ENCODE results near the gene PLEKHM2. TPM values are rescaled to one million over a fixed set of nuclear protein-coding genes. Genes with fewer than 3 reads are reported as not detected.

Gene PLEKHM2
- polyA plus RNA-seq, 4 donors = 18.6 to 29.0 (median 23.8) TPM

DNA sequence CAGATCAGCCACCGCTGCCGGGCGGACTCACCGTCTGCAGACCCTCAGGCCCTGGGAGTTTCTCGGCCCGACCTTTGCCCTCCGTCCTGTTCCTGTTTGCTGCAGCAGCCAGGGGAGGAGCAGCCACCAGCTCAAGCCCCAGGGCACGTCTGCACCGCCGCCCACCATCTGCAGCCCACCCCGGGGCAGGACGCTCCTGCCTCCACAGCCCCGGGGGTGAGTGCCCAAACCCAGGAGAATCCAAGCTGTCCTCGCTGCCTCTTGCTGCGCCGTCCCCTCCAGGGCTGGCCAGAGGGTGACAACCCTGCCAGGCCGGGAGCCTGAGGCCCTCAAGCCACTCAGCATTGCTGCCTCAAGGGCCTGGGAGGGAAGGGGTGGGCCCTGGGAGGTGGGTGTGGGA lies 50.8 kb downstream of the PLEKHM2 start:
- peak overlapping the region in 2 of 3 donors; percentile 83 to 97 for H3K27ac ChIP-seq (ENCODE audit: low read depth in 1 of 3, low read length in 2 of 3)
- DNase-seq = peak; percentile 37 to 40
- H3K36me3 ChIP-seq (ENCODE audit: control insufficient read depth in 3 of 3, insufficient read depth in 2 of 3, low read depth in 1 of 3, low read length in 3 of 3) = peaks cover 12 to 82% (median 13%) of the 10 kb centered on the region in 3 donors
- WGBS, 3 donors = 33 to 63% (median 55%) methylated on average over 17 of the region's 17 CpGs
- FAIRE-seq = no peak
- H3K27me3 ChIP-seq (ENCODE audit: control insufficient read depth in 3 of 3, insufficient read depth in 3 of 3, low read length in 3 of 3) = no peaks in the 10 kb centered on the region
- no peak overlapping the region for H3K4me3 ChIP-seq (ENCODE audit: low read depth in 1 of 3, low read length in 3 of 3)
- H3K9me3 ChIP-seq (ENCODE audit: control insufficient read depth in 2 of 2, insufficient read depth in 1 of 2, low read depth in 1 of 2, low read length in 1 of 2) = no peaks in the 10 kb centered on the region
- H3K4me1 ChIP-seq (ENCODE audit: control insufficient read depth in 3 of 3, insufficient read depth in 2 of 3, low read depth in 1 of 3, low read length in 2 of 3) = peaks cover 0 to 34% (median 3%) of the 10 kb centered on the region in 3 donors

DNA sequence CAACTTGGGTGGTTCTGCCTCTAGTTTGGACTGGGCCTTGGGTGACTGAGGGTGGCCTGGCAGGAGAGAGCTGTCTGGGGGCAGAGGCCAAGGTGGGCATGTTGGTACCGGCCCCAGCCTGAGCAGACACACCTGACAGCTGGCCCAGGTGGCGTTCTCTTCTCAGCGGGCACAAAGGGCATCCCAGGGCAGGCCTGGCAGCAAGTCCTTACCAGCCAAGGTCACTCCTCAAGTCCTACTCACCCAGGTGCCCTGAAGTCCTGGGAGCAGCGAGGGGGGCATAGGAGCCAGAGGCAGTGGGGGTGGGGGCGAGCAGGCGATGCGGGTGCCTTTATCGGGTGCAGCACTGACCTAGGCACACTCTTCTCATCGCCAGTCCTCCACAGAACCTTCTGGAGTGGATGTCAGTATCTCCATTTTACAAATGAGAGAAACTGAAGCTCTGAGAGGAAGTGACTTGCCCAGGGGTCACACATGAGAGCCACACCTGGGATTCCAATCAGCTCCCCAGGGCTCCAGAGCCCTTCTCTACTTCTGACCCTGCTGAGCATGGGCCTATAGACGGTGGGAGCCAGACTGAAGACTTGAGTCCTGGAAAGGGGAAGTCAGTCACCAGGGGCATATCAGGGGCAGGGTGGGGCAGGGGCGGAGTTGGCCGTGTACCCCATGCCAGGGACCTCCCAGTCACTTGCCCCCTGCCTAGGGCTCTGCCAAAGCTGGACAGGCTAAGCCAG lies 51.4 kb downstream of the PLEKHM2 start:
- 32 to 67% (median 32%) methylated on average over 11 to 12 of the region's 12 CpGs for WGBS, 3 donors
- no peaks in the 10 kb centered on the region for H3K27me3 ChIP-seq (ENCODE audit: control insufficient read depth in 3 of 3, insufficient read depth in 3 of 3, low read length in 3 of 3)
- DNase-seq (peak in 1 of 2 donors; percentile 84), FAIRE-seq (no peak)
- peaks cover 0 to 34% (median 3%) of the 10 kb centered on the region in 3 donors for H3K4me1 ChIP-seq (ENCODE audit: control insufficient read depth in 3 of 3, insufficient read depth in 2 of 3, low read depth in 1 of 3, low read length in 2 of 3)
- peaks cover 12 to 76% (median 13%) of the 10 kb centered on the region in 3 donors for H3K36me3 ChIP-seq (ENCODE audit: control insufficient read depth in 3 of 3, insufficient read depth in 2 of 3, low read depth in 1 of 3, low read length in 3 of 3)
- H3K27ac ChIP-seq (ENCODE audit: low read depth in 1 of 3, low read length in 2 of 3) = peak overlapping the region; percentile 58 to 97 (median 83)
- no peak overlapping the region for H3K4me3 ChIP-seq (ENCODE audit: low read depth in 1 of 3, low read length in 3 of 3)
- H3K9me3 ChIP-seq (ENCODE audit: control insufficient read depth in 2 of 2, insufficient read depth in 1 of 2, low read depth in 1 of 2, low read length in 1 of 2) = no peaks in the 10 kb centered on the region

DNA sequence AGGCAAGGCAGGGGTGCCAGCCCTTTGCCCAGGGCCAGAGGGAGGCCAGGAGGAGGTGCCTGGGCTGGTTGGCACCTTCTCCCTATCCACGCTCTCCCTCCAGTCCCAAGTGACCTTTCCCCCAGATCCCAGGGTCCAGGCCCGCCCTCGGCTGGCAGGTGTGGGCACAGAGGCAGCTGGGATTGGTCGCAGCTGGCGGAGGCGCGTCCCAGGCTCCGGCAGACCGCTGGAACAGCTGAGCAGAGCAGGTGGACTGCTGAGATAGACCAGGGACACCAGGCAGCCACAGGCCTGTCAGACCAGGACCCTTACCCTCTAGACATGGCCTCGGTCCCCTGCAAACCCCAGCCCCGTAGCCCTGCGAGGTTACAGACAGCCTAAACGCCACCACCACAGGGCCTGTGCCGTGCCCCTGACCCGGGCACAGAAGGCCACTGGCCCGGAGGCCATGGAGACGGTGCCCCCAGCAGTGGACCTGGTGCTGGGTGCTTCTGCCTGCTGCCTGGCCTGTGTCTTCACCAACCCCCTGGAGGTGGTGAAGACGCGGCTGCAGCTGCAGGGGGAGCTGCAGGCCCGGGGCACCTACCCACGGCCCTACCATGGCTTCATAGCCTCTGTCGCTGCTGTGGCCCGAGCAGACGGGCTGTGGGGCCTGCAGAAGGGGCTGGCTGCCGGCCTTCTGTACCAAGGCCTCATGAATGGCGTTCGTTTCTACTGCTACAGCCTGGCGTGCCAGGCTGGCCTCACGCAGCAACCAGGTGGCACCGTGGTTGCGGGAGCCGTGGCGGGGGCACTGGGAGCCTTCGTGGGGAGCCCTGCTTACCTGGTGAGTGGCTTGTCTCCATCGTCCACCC lies 52.1 kb downstream of the PLEKHM2 start, which contains the start of gene SLC25A34:
TSS of gene SLC25A34 (plus strand) at position 221 of the 854 bp plus-strand sequence. CDS start at position 449, 228 bp downstream.
- Histone ChIP-seq H3K9me3 (ENCODE audit: control insufficient read depth in 2 of 2, insufficient read depth in 1 of 2, low read depth in 1 of 2, low read length in 1 of 2) (no peaks in the 10 kb centered on the region), H3K36me3 (ENCODE audit: control insufficient read depth in 3 of 3, insufficient read depth in 2 of 3, low read depth in 1 of 3, low read length in 3 of 3) (peaks cover 6 to 68% (median 10%) of the 10 kb centered on the region in 3 donors), H3K27me3 (ENCODE audit: control insufficient read depth in 3 of 3, insufficient read depth in 3 of 3, low read length in 3 of 3) (no peaks in the 10 kb centered on the region), H3K4me3 (ENCODE audit: low read depth in 1 of 3, low read length in 3 of 3) (peak within 1 kb of the TSS in 1 of 3 donors; percentile 66), H3K4me1 (ENCODE audit: control insufficient read depth in 3 of 3, insufficient read depth in 2 of 3, low read depth in 1 of 3, low read length in 2 of 3) (peaks cover 0 to 38% (median 3%) of the 10 kb centered on the region in 3 donors), H3K27ac (ENCODE audit: low read depth in 1 of 3, low read length in 2 of 3) (peak within 1 kb of the TSS; percentile 58 to 97 (median 88))
- DNase-seq (peak; percentile 94 to 99), FAIRE-seq (no peak)
- WGBS, 3 donors = 20 to 60% (median 49%) methylated on average over 33 to 35 of the region's 35 CpGs

DNA sequence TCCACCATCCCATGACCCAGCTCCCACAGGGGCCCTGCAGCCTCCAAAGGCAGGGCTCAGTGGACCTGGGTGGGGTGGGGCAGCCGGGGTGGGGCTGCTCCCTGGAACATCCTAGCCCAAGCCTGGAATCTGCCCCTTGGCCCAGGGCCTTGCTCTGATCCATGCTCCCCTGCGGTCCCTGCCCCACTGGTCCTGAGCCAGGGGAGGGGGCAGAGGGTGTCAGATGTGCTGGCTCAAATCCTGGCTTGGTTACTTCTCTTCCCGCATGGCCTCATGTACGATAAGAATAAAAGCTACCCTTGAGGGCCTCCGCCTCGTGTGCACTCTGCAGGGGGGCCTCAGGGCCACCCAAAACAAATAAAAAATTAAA lies 52.8 kb downstream of the PLEKHM2 start:
- peak; percentile 76 to 95 for DNase-seq
- Histone ChIP-seq H3K27ac (ENCODE audit: low read depth in 1 of 3, low read length in 2 of 3) (peak overlapping the region; percentile 58 to 97 (median 88)), H3K36me3 (ENCODE audit: control insufficient read depth in 3 of 3, insufficient read depth in 2 of 3, low read depth in 1 of 3, low read length in 3 of 3) (peaks cover 6 to 62% (median 8%) of the 10 kb centered on the region in 3 donors), H3K4me1 (ENCODE audit: control insufficient read depth in 3 of 3, insufficient read depth in 2 of 3, low read depth in 1 of 3, low read length in 2 of 3) (peaks cover 0 to 42% (median 3%) of the 10 kb centered on the region in 3 donors), H3K4me3 (ENCODE audit: low read depth in 1 of 3, low read length in 3 of 3) (peak overlapping the region in 1 of 3 donors; percentile 66), H3K27me3 (ENCODE audit: control insufficient read depth in 3 of 3, insufficient read depth in 3 of 3, low read length in 3 of 3) (no peaks in the 10 kb centered on the region), H3K9me3 (ENCODE audit: control insufficient read depth in 2 of 2, insufficient read depth in 1 of 2, low read depth in 1 of 2, low read length in 1 of 2) (no peaks in the 10 kb centered on the region)
- 12 to 48% (median 23%) methylated on average over 6 of the region's 6 CpGs for whole genome bisulfite sequencing, 3 donors
- FAIRE-seq = no peak

DNA sequence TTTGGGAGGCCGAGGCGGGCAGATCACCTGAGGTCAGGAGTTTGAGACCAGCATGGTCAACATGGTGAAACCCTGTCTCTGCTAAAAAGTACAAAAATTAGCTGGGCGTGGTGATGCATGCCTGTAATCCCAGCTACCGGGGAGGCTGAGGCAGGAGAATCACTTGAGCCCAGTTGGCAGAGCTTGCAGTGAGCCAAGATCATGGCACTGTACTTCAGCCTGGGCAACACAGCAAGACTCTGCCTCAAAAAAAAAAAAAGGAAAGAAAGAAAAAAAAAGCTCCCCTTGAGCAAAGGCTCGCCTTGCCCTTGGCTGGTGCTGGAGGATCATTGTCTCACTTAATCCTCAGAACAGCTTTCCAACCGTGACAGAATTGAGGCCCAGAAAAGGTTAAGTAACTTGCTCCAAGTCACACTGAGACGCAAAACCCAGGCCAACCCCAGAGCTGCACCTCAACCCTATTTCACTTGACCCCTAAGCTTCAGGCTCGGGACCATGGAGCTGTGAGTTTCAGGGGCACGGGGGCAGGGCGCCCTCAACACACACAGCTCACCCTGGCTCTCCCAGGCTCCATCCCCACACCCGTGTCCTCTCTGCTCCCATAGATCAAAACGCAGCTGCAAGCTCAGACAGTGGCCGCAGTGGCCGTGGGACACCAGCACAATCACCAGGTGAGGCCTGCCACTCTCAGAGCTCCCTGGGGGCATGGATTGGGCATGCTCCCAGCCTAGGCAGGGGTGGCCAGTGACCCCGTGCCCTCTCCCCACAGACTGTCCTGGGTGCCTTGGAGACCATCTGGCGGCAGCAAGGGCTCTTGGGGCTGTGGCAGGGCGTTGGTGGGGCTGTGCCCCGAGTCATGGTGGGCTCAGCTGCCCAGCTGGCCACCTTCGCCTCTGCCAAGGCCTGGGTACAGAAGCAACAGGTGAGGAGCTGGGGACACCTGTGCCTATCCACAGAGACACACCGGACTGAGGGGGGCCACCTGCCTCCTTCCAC lies 53.5 kb downstream of the PLEKHM2 start:
- WGBS, 3 donors = 37 to 72% (median 58%) methylated on average over 18 to 20 of the region's 20 CpGs
- H3K4me3 ChIP-seq (ENCODE audit: low read depth in 1 of 3, low read length in 3 of 3) = peak overlapping the region in 1 of 3 donors; percentile 66
- H3K36me3 ChIP-seq (ENCODE audit: control insufficient read depth in 3 of 3, insufficient read depth in 2 of 3, low read depth in 1 of 3, low read length in 3 of 3) = peaks cover 0 to 55% (median 3%) of the 10 kb centered on the region in 3 donors
- no peaks in the 10 kb centered on the region for H3K27me3 ChIP-seq (ENCODE audit: control insufficient read depth in 3 of 3, insufficient read depth in 3 of 3, low read length in 3 of 3)
- H3K4me1 ChIP-seq (ENCODE audit: control insufficient read depth in 3 of 3, insufficient read depth in 2 of 3, low read depth in 1 of 3, low read length in 2 of 3) = peaks cover 0 to 46% (median 3%) of the 10 kb centered on the region in 3 donors
- FAIRE-seq = no peak
- H3K27ac ChIP-seq (ENCODE audit: low read depth in 1 of 3, low read length in 2 of 3) = peak overlapping the region in 2 of 3 donors; percentile 58 to 97
- no peaks in the 10 kb centered on the region for H3K9me3 ChIP-seq (ENCODE audit: control insufficient read depth in 2 of 2, insufficient read depth in 1 of 2, low read depth in 1 of 2, low read length in 1 of 2)
- no peak for DNase-seq

DNA sequence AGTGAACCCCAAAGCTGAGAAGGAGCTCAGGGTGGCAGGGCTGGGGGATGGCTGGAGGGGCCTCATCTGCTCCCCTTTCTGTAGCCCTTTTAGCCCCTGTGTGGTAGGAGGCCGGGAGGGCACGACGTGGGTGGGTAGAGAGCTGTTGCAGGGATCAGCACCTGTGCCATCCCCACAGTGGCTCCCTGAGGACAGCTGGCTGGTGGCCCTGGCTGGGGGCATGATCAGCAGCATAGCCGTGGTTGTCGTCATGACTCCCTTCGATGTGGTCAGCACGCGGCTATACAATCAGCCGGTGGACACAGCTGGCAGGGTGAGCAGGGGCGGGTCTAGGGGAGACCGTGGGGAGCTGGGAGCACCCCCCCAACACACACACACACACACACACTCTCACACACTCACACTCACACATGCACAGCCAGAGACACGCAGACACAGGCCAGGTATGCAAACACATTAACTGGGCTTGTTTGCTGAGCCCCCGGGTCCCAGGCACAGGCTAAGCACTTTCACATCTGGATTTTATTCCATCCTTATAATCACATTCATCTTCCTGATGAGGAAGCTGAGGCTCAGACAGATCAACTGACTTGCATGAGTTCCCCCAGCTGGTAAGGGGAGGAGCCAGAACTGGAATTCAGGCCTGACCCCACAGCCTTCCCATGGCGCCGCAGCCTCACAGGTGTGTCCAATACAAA lies 54.4 kb downstream of the PLEKHM2 start:
- Histone ChIP-seq H3K4me1 (ENCODE audit: control insufficient read depth in 3 of 3, insufficient read depth in 2 of 3, low read depth in 1 of 3, low read length in 2 of 3) (peaks cover 0 to 53% (median 3%) of the 10 kb centered on the region in 3 donors), H3K4me3 (ENCODE audit: low read depth in 1 of 3, low read length in 3 of 3) (peak overlapping the region in 1 of 3 donors; percentile 66), H3K36me3 (ENCODE audit: control insufficient read depth in 3 of 3, insufficient read depth in 2 of 3, low read depth in 1 of 3, low read length in 3 of 3) (peaks cover 0 to 50% (median 0%) of the 10 kb centered on the region in 3 donors), H3K9me3 (ENCODE audit: control insufficient read depth in 2 of 2, insufficient read depth in 1 of 2, low read depth in 1 of 2, low read length in 1 of 2) (no peaks in the 10 kb centered on the region), H3K27ac (ENCODE audit: low read depth in 1 of 3, low read length in 2 of 3) (peak overlapping the region in 1 of 3 donors; percentile 97), H3K27me3 (ENCODE audit: control insufficient read depth in 3 of 3, insufficient read depth in 3 of 3, low read length in 3 of 3) (no peaks in the 10 kb centered on the region)
- FAIRE-seq = no peak
- DNase-seq = no peak
- 61 to 76% (median 70%) methylated on average over 13 to 15 of the region's 15 CpGs for WGBS, 3 donors

DNA sequence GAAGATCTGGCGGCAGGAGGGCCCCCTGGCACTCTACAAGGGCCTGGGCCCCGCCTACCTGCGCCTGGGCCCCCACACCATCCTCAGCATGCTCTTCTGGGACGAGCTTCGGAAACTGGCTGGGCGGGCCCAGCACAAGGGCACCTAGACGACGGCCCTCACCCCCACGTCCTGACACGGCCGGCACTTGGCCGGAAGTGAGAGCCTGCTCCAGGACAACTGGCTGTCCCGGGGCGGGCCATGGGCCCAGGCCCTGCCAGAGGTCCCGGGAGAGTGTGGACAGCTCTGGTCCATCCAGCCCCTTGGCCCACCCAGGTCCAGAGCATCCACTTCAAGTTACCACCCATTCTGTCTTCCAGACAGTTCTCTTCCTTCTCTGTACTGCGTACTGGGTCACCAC lies 55.1 kb downstream of the PLEKHM2 start:
- no peak for DNase-seq
- Histone ChIP-seq H3K36me3 (ENCODE audit: control insufficient read depth in 3 of 3, insufficient read depth in 2 of 3, low read depth in 1 of 3, low read length in 3 of 3) (peaks cover 0 to 43% (median 0%) of the 10 kb centered on the region in 3 donors), H3K9me3 (ENCODE audit: control insufficient read depth in 2 of 2, insufficient read depth in 1 of 2, low read depth in 1 of 2, low read length in 1 of 2) (no peaks in the 10 kb centered on the region), H3K4me1 (ENCODE audit: control insufficient read depth in 3 of 3, insufficient read depth in 2 of 3, low read depth in 1 of 3, low read length in 2 of 3) (peaks cover 0 to 53% (median 3%) of the 10 kb centered on the region in 3 donors), H3K27me3 (ENCODE audit: control insufficient read depth in 3 of 3, insufficient read depth in 3 of 3, low read length in 3 of 3) (no peaks in the 10 kb centered on the region), H3K27ac (ENCODE audit: low read depth in 1 of 3, low read length in 2 of 3) (no peak overlapping the region), H3K4me3 (ENCODE audit: low read depth in 1 of 3, low read length in 3 of 3) (no peak overlapping the region)
- 87 to 93% (median 92%) methylated on average over 15 to 16 of the region's 16 CpGs for WGBS, 3 donors
- no peak for FAIRE-seq

All from small intestine (tissue), 7 donors.